Gastrocnemius medialis (tissue), 4 donors: ENCODE results near the gene RPP14.

Experiments
- POLR2A ChIP-seq, 2 donors: fragments of 450-650 bp; IDR thresholded peaks; one replicate each; pipeline ENCODE4 v1.6.1; 2017; ENCODE audit warnings: antibody characterized with exemption in 2 of 2, mild to moderate bottlenecking in 2 of 2, moderate library complexity in 2 of 2
- TF ChIP-seq, protein P1 (sequence below), 5 experiments: fragments of 450-650 bp in 3 of 5; fragments of 200-600 bp in 2 of 5; sonication (generic) in 2 of 5; IDR thresholded peaks in 4 of 5; conservative IDR thresholded peaks in 1 of 5; 1 replicate in 4 of 5; 2 replicates in 1 of 5; pipeline ENCODE4 v1.5.1; 2016 to 2019; ENCODE audit warnings: antibody characterized with exemption in 5 of 5, mild to moderate bottlenecking in 3 of 5, moderate library complexity in 3 of 5

- TF ChIP-seq, protein P1, sequence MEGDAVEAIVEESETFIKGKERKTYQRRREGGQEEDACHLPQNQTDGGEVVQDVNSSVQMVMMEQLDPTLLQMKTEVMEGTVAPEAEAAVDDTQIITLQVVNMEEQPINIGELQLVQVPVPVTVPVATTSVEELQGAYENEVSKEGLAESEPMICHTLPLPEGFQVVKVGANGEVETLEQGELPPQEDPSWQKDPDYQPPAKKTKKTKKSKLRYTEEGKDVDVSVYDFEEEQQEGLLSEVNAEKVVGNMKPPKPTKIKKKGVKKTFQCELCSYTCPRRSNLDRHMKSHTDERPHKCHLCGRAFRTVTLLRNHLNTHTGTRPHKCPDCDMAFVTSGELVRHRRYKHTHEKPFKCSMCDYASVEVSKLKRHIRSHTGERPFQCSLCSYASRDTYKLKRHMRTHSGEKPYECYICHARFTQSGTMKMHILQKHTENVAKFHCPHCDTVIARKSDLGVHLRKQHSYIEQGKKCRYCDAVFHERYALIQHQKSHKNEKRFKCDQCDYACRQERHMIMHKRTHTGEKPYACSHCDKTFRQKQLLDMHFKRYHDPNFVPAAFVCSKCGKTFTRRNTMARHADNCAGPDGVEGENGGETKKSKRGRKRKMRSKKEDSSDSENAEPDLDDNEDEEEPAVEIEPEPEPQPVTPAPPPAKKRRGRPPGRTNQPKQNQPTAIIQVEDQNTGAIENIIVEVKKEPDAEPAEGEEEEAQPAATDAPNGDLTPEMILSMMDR (IDR thresholded peaks at IDR 0.05 in 4 of 5, conservative IDR thresholded peaks at IDR 0.05 in 1 of 5), result no peak
- TF ChIP-seq POLR2A (IDR thresholded peaks at IDR 0.05), result no peak
Measured at GRCh38 chr3:58356054-58356453, 50.0 kb downstream of the RPP14 start.
